Uterus (tissue), 2 donors: ENCODE results near the gene MAML2.

Experiments
- CTCF ChIP-seq, 4 experiments: fragments of 200-600 bp in 2 of 4; fragments of 450-650 bp in 2 of 4; sonication (generic) in 2 of 4; IDR thresholded peaks; one replicate each; pipeline ENCODE4 v1.5.1; 2016 to 2019; ENCODE audit warnings: antibody characterized with exemption in 4 of 4, mild to moderate bottlenecking in 2 of 4, moderate library complexity in 1 of 4
- POLR2A ChIP-seq, 2 donors: fragments of 450-650 bp; IDR thresholded peaks; one replicate each; pipeline ENCODE4 v1.6.1; 2016; ENCODE audit warnings: antibody characterized with exemption in 2 of 2, mild to moderate bottlenecking in 1 of 2, moderate library complexity in 1 of 2

- TF ChIP-seq POLR2A (IDR thresholded peaks at IDR 0.05) (no peak), CTCF (IDR thresholded peaks at IDR 0.05) (no peak)
Measured at GRCh38 chr11:96299155-96299888, 43.7 kb downstream of the MAML2 start.
